ENCODE data around the gene ZNF628. TPM values are rescaled to one million over a fixed set of nuclear protein-coding genes. Genes with fewer than 3 reads are reported as not detected.

ZNF628 gene
- total and polyA plus RNA-seq, 2 donors (not counting 1 experiment from before 2014, with no cell fraction given), result 13.3 to 18.3 TPM

DNA sequence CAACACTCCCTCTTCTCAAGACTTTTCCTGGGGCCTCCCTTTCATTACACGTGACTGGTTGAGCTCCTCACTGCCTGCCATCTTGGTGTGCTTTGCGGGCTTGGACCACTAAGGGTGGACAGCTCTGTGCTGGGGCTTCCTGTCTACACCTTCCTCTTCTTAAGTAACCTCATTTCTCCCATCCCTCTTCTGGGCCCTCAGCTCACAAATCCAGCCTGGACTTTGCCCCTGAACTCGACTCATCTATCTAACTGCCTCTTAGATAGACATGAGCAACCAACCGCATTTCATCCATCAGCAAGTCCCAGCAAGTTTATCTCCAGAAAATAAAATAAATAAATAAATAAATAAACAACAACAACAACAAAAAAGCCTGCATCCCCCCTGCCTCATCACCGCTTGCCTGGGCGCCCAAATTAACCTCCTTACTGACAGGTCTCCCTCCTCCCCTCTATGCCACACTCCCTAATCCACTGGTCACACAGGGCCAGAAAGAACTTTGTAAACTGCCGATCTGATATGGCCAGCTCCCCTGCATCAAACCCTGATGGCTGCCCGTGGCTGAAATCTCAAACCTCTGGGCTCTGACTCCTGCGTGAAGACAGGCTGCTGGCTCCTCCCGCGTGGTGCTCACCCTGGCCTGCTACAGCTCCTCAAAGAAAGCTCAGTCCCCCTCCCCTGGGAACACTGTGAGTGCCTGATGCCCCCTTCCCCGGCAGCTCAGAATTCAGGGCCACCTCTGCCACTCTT, 22.7 kb upstream of the ZNF628 start:
- H4K20me1 ChIP-seq (ENCODE audit: control insufficient read depth, insufficient read depth, low read length, poor library complexity, severe bottlenecking), result no peaks in the 10 kb centered on the region
- H3K4me3 ChIP-seq (ENCODE audit: control extremely low read depth in 1 of 5, extremely low read depth in 1 of 5, insufficient read depth in 1 of 5, low read depth in 2 of 5, low read length in 4 of 5), result no peak overlapping the region
- ChIA-PET POLR2A (interaction anchor here (0.7 kb wide), 1 partner anchor 22 kb away, joined by 3 read pairs; no protein-coding TSS in a partner anchor), CTCF (interaction anchor here (0.6 to 1.7 kb wide), 4 partner anchors 8 to 313 kb away, joined by 4 to 9 read pairs (median 6); partner anchors contain the start of gene ISOC2)
- H3K9me3 ChIP-seq (ENCODE audit: control extremely low read depth in 1 of 3, control insufficient read depth in 2 of 3, insufficient read depth in 1 of 3, low read length in 2 of 3), result peaks cover 0 to 15% (median 0%) of the 10 kb centered on the region in 3 donors
- intact Hi-C loops (cut with micrococcal nuclease), result no loop called here
- peaks cover 13% of the 10 kb centered on the region for H3K4me1 Mint-ChIP-seq
- no peak overlapping the region for H3K9ac ChIP-seq (ENCODE audit: low read length)
- H3K4me1 ChIP-seq (ENCODE audit: control insufficient read depth in 2 of 2, insufficient read depth in 2 of 2, low read length in 2 of 2), result peaks cover 15 to 17% of the 10 kb centered on the region in 2 donors
- H2AFZ ChIP-seq (ENCODE audit: insufficient read depth, low read depth, low read length, poor library complexity, severe bottlenecking), result no peak overlapping the region
- peak overlapping the region; percentile 4 for H3K27ac Mint-ChIP-seq
- no peaks in the 10 kb centered on the region for H3K9me3 Mint-ChIP-seq (ENCODE audit: insufficient read depth)
- no peak overlapping the region for H3K4me2 ChIP-seq (replicated peaks; ENCODE audit: low read depth, low read length, poor library complexity, severe bottlenecking)
- TF ChIP-seq EZH2 (IDR thresholded peaks at IDR 0.05; ENCODE audit: borderline replicate concordance, insufficient read depth, low read depth, low read length, poor library complexity, severe bottlenecking), result no peak
- TF ChIP-seq, protein P1, sequence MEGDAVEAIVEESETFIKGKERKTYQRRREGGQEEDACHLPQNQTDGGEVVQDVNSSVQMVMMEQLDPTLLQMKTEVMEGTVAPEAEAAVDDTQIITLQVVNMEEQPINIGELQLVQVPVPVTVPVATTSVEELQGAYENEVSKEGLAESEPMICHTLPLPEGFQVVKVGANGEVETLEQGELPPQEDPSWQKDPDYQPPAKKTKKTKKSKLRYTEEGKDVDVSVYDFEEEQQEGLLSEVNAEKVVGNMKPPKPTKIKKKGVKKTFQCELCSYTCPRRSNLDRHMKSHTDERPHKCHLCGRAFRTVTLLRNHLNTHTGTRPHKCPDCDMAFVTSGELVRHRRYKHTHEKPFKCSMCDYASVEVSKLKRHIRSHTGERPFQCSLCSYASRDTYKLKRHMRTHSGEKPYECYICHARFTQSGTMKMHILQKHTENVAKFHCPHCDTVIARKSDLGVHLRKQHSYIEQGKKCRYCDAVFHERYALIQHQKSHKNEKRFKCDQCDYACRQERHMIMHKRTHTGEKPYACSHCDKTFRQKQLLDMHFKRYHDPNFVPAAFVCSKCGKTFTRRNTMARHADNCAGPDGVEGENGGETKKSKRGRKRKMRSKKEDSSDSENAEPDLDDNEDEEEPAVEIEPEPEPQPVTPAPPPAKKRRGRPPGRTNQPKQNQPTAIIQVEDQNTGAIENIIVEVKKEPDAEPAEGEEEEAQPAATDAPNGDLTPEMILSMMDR (IDR thresholded peaks at IDR 0.05), result no peak
- DNase-seq, result no peak
- peaks cover 0 to 36% (median 12%) of the 10 kb centered on the region in 4 experiments for H3K27me3 ChIP-seq (replicated peaks in 1 of 4; ENCODE audit: control extremely low read depth in 1 of 4, control insufficient read depth in 3 of 4, insufficient read depth in 4 of 4, low read length in 3 of 4)
- no peak for ATAC-seq (ENCODE audit: low read depth)
- peak overlapping the region; percentile 48 for H3K4me3 Mint-ChIP-seq
- no peak overlapping the region for H3K27ac ChIP-seq (ENCODE audit: low read length in 2 of 2)
- H3K79me2 ChIP-seq (ENCODE audit: control insufficient read depth, insufficient read depth, low read length), result no peaks in the 10 kb centered on the region
- 92% methylated on average over 11 of the region's 12 CpGs for WGBS (ENCODE audit: insufficient coverage)
- peaks cover 0 to 2% of the 10 kb centered on the region in 2 experiments for H3K36me3 ChIP-seq (replicated peaks in 1 of 2; ENCODE audit: control extremely low read depth in 1 of 2, control insufficient read depth in 1 of 2, extremely low read depth in 1 of 2, insufficient read depth in 2 of 2, low read length in 1 of 2)
- H3K27me3 Mint-ChIP-seq, result peaks cover 18% of the 10 kb centered on the region

DNA sequence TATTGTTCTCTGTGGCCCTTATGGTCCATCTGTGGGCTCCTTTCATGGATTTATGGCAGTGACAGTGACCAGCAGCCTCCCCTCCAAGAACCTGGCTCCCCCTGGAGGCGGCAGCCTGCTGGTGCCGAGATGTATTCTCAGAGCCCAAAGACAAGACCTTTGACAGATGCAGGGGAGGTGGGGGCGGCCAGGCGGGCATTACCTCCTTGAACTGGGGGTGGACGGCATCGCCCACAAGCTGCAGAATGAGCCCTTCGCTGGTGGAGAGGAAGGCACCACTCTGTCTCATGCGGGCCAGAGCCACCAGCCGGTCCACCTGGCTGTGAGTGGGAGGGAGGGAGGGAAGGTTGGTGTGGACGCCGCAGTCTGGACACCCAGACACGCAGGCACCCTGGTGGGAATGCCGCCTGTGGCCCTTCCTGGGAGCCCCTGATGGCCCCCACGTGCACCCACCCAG, 21.6 kb upstream of the ZNF628 start:
- Histone ChIP-seq H3K4me2 (replicated peaks; ENCODE audit: low read depth, low read length, poor library complexity, severe bottlenecking) (no peak overlapping the region), H3K4me3 (ENCODE audit: control extremely low read depth in 1 of 5, extremely low read depth in 1 of 5, insufficient read depth in 1 of 5, low read depth in 2 of 5, low read length in 4 of 5) (no peak overlapping the region), H3K9me3 (ENCODE audit: control extremely low read depth in 1 of 3, control insufficient read depth in 2 of 3, insufficient read depth in 1 of 3, low read length in 2 of 3) (peaks cover 0 to 15% (median 0%) of the 10 kb centered on the region in 3 donors), H2AFZ (ENCODE audit: insufficient read depth, low read depth, low read length, poor library complexity, severe bottlenecking) (no peak overlapping the region), H3K27ac (ENCODE audit: low read length in 2 of 2) (no peak overlapping the region), H3K4me1 (ENCODE audit: control insufficient read depth in 2 of 2, insufficient read depth in 2 of 2, low read length in 2 of 2) (peaks cover 15 to 17% of the 10 kb centered on the region in 2 donors), H3K79me2 (ENCODE audit: control insufficient read depth, insufficient read depth, low read length) (no peaks in the 10 kb centered on the region), H3K9ac (ENCODE audit: low read length) (no peak overlapping the region), H3K36me3 (replicated peaks in 1 of 2; ENCODE audit: control extremely low read depth in 1 of 2, control insufficient read depth in 1 of 2, extremely low read depth in 1 of 2, insufficient read depth in 2 of 2, low read length in 1 of 2) (peaks cover 0 to 2% of the 10 kb centered on the region in 2 experiments), H4K20me1 (ENCODE audit: control insufficient read depth, insufficient read depth, low read length, poor library complexity, severe bottlenecking) (no peaks in the 10 kb centered on the region), H3K27me3 (replicated peaks in 1 of 4; ENCODE audit: control extremely low read depth in 1 of 4, control insufficient read depth in 3 of 4, insufficient read depth in 4 of 4, low read length in 3 of 4) (peaks cover 0 to 27% (median 12%) of the 10 kb centered on the region in 4 experiments)
- ChIA-PET POLR2A (no interaction called here), CTCF (interaction anchor here (1.2 to 1.3 kb wide), 2 partner anchors 13 to 314 kb away, joined by 4 to 9 read pairs; no protein-coding TSS in a partner anchor)
- Mint-ChIP-seq H3K4me3 (no peak overlapping the region), H3K27me3 (peaks cover 18% of the 10 kb centered on the region), H3K4me1 (peaks cover 13% of the 10 kb centered on the region), H3K27ac (no peak overlapping the region), H3K9me3 (ENCODE audit: insufficient read depth) (no peaks in the 10 kb centered on the region)
- TF ChIP-seq EZH2 (IDR thresholded peaks at IDR 0.05; ENCODE audit: borderline replicate concordance, insufficient read depth, low read depth, low read length, poor library complexity, severe bottlenecking), result no peak
- TF ChIP-seq, protein P1 (IDR thresholded peaks at IDR 0.05), result peak; percentile 63
- WGBS (ENCODE audit: insufficient coverage), result 79% methylated on average over 14 of the region's 14 CpGs
- peak; percentile 57 for DNase-seq
- no peak for ATAC-seq (ENCODE audit: low read depth)
- intact Hi-C loops (cut with micrococcal nuclease), result no loop called here
